ENCODE measurements around the gene ZMYND8. TPM values are rescaled to one million over a fixed set of nuclear protein-coding genes. Genes with fewer than 3 reads are reported as not detected.
A peak's percentile ranks its signal among the peaks of the same experiment; 100 is the strongest.

The ZMYND8 gene
- total and polyA plus RNA-seq, 2 of the 8 experiments (the other 6 are each of a cell fraction or from before 2014, with no cell fraction given), result 50.5 to 163 TPM

GRCh38 chr20:47295921-47296426 is 60.5 kb downstream of the ZMYND8 start:
- Histone ChIP-seq H4K91ac (replicated peaks; ENCODE audit: insufficient read length, low read length) (no peak overlapping the region), H3K4me2 (ENCODE audit: insufficient read depth in 1 of 2, low read depth in 2 of 2, low read length in 2 of 2) (no peak overlapping the region), H4K20me1 (replicated peaks in 1 of 2; ENCODE audit: control insufficient read depth in 1 of 2, insufficient read depth in 2 of 2, low read length in 2 of 2) (no peaks in the 10 kb centered on the region), H3K9me3 (ENCODE audit: insufficient read depth in 2 of 2, low read depth in 1 of 2, low read length in 1 of 2) (no peaks in the 10 kb centered on the region), H4K8ac (ENCODE audit: extremely low read depth, insufficient read depth, low read length) (no peak overlapping the region), H3K4me3 (ENCODE audit: extremely low read depth in 1 of 4, insufficient read depth in 2 of 4, low read depth in 3 of 4, low read length in 4 of 4) (no peak overlapping the region), H3K4me1 (replicated peaks in 1 of 4; ENCODE audit: control insufficient read depth in 3 of 4, insufficient read depth in 4 of 4, low read length in 3 of 4) (peaks cover 0 to 9% (median 0%) of the 10 kb centered on the region in 4 experiments; a peak in 1 of 7 replicates), H3K27ac (ENCODE audit: low read depth, low read length) (no peak overlapping the region), H3K23me2 (ENCODE audit: low read depth, low read length) (no peaks in the 10 kb centered on the region), H3K27me3 (replicated peaks in 1 of 4; ENCODE audit: control insufficient read depth in 3 of 4, extremely low read depth in 1 of 4, insufficient read depth in 3 of 4, low read length in 3 of 4) (no peaks in the 10 kb centered on the region), H3K4ac (replicated peaks; ENCODE audit: insufficient read length, low read depth, low read length) (no peak overlapping the region), H3K36me3 (ENCODE audit: control insufficient read depth in 2 of 4, insufficient read depth in 4 of 4, low read length in 3 of 4) (peaks cover 29 to 88% (median 61%) of the 10 kb centered on the region in 4 experiments), H2BK15ac (ENCODE audit: low read length) (no peak overlapping the region), H2AFZ (ENCODE audit: low read length) (no peak overlapping the region), H2AK5ac (ENCODE audit: low read depth, low read length) (no peak overlapping the region), H3K79me1 (ENCODE audit: low read depth, low read length) (peaks cover 2% of the 10 kb centered on the region; the same call in 1 of the 2 replicates), H2BK5ac (ENCODE audit: low read depth, low read length) (no peak overlapping the region), H3K56ac (replicated peaks; ENCODE audit: insufficient read length, low read depth, low read length) (no peak overlapping the region), H3K9ac (replicated peaks in 1 of 4; ENCODE audit: extremely low read depth in 1 of 4, low read depth in 3 of 4, low read length in 3 of 4) (no peak overlapping the region), H3K14ac (ENCODE audit: insufficient read length) (no peak overlapping the region), H3K23ac (ENCODE audit: insufficient read length) (no peak overlapping the region), H3K18ac (ENCODE audit: extremely low read depth, low read length) (no peak overlapping the region), H2BK12ac (ENCODE audit: low read depth, low read length) (no peak overlapping the region), H4K5ac (ENCODE audit: insufficient read length, low read depth, low read length) (no peak overlapping the region), H3K79me2 (ENCODE audit: control insufficient read depth in 1 of 2, insufficient read depth in 2 of 2, low read length in 2 of 2) (peaks cover 0 to 76% of the 10 kb centered on the region in 2 experiments; a peak in 2 of 4 replicates), H2BK120ac (replicated peaks; ENCODE audit: low read depth, low read length) (no peak overlapping the region), H2BK20ac (ENCODE audit: low read length) (no peak overlapping the region)
- 94% methylated on average over 6 of the region's 6 CpGs; no CpG with 5 or more reads in 1 of the 2 experiments for WGBS, 2 experiments (ENCODE audit: extremely low coverage in 1 of 2, insufficient coverage in 1 of 2, insufficient read length in 1 of 2, insufficient replicate concordance in 2 of 2, low coverage in 1 of 2, low lambda C conversion rate in 2 of 2, missing lambda C conversion rate in 1 of 2)
- DNase-seq (ENCODE audit: low read depth in 1 of 2, low spot score in 2 of 2) (no peak), FAIRE-seq (no peak)
- POLR2A ChIA-PET (ENCODE audit: partially characterized antibody), result interaction anchor here (0.9 to 1.3 kb wide), 3 partner anchors 14 to 76 kb away, joined by 3 read pairs; no protein-coding TSS in a partner anchor
- CTCF ChIA-PET (ENCODE audit: partially characterized antibody), result interaction anchor here (0.8 to 2.8 kb wide), 8 partner anchors 13 to 88 kb away, joined by 3 to 33 read pairs (median 4); no protein-coding TSS in a partner anchor
- no peak for TF ChIP-seq SIN3A (conservative IDR thresholded peaks at IDR 0.05 in 1 of 2, IDR thresholded peaks at IDR 0.05 in 1 of 2; ENCODE audit: low read depth in 1 of 2, low read length in 2 of 2)
- TF ChIP-seq KDM5A (IDR thresholded peaks at IDR 0.05; ENCODE audit: low read length), result no peak
- no peak for TF ChIP-seq ATF3 (IDR thresholded peaks at IDR 0.05; ENCODE audit: insufficient read depth, low read depth, low read length)
- peak in 1 of 2 experiments; percentile 16; a peak in 1 of 3 replicates for TF ChIP-seq POLR2A (IDR thresholded peaks at IDR 0.05; ENCODE audit: control extremely low read depth in 1 of 2, low read depth in 2 of 2, low read length in 2 of 2)

Data from H1 (cell line).